Type B pancreatic cell (in vitro differentiated cells): ENCODE measurements around the gene NAALADL1. TPM values are rescaled to one million over a fixed set of nuclear protein-coding genes. Genes with fewer than 3 reads are reported as not detected.

ENCODE experiments used
- DNase-seq: peaks from one replicate; pipeline ENCODE4 v3.0.0; 2021; ENCODE audit warnings: mixed read lengths; ENCODE audit not compliant: unreplicated experiment; ENCODE audit errors: extremely low spot score
- H3K27ac Mint-ChIP-seq: 2 replicates; pipeline ENCODE4 v1.8.0; 2021; ENCODE audit warnings: mild to moderate bottlenecking, mixed read lengths
- H3K27me3 Mint-ChIP-seq: 2 replicates; pipeline ENCODE4 v1.8.0; 2021; ENCODE audit warnings: mixed read lengths
- H3K36me3 Mint-ChIP-seq: 2 replicates; pipeline ENCODE4 v1.8.0; 2021; ENCODE audit warnings: mixed read lengths
- H3K4me1 Mint-ChIP-seq: one replicate; pipeline ENCODE4 v1.8.0; 2021; ENCODE audit warnings: mixed read lengths; ENCODE audit not compliant: unreplicated experiment
- H3K4me3 Mint-ChIP-seq: 2 replicates; pipeline ENCODE4 v1.8.0; 2021; ENCODE audit warnings: mild to moderate bottlenecking, mixed read lengths
- H3K9me3 Mint-ChIP-seq: 2 replicates; pipeline ENCODE4 v1.8.0; 2021; ENCODE audit warnings: mixed read lengths
- long read RNA-seq: library from polyadenylated mRNA; unstranded; transcript quantifications from one replicate; pipeline ENCODE4 v2.0.0, GENCODE V29; 2020
- total RNA-seq: library from RNA; stranded (reverse); gene quantifications from 2 replicates; pipeline ENCODE4 v1.2.1, GENCODE V29; 2021; ENCODE audit warnings: low replicate concordance
- TF ChIP-seq, protein P1 (sequence below): fragments of 200-600 bp; sonication (generic); conservative IDR thresholded peaks from 2 replicates; pipeline ENCODE4 v1.5.0; 2021; ENCODE audit warnings: antibody characterized with exemption, mild to moderate bottlenecking

Gene NAALADL1, protein sequence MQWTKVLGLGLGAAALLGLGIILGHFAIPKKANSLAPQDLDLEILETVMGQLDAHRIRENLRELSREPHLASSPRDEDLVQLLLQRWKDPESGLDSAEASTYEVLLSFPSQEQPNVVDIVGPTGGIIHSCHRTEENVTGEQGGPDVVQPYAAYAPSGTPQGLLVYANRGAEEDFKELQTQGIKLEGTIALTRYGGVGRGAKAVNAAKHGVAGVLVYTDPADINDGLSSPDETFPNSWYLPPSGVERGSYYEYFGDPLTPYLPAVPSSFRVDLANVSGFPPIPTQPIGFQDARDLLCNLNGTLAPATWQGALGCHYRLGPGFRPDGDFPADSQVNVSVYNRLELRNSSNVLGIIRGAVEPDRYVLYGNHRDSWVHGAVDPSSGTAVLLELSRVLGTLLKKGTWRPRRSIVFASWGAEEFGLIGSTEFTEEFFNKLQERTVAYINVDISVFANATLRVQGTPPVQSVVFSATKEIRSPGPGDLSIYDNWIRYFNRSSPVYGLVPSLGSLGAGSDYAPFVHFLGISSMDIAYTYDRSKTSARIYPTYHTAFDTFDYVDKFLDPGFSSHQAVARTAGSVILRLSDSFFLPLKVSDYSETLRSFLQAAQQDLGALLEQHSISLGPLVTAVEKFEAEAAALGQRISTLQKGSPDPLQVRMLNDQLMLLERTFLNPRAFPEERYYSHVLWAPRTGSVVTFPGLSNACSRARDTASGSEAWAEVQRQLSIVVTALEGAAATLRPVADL
- total RNA-seq = 1.2 and 4.3 TPM in 2 replicates
- long read RNA-seq, partial matches to known transcripts = 1 of 1 reads
- long read RNA-seq, other reads (novel, unspliced or antisense) = 0 of 1 reads

DNA sequence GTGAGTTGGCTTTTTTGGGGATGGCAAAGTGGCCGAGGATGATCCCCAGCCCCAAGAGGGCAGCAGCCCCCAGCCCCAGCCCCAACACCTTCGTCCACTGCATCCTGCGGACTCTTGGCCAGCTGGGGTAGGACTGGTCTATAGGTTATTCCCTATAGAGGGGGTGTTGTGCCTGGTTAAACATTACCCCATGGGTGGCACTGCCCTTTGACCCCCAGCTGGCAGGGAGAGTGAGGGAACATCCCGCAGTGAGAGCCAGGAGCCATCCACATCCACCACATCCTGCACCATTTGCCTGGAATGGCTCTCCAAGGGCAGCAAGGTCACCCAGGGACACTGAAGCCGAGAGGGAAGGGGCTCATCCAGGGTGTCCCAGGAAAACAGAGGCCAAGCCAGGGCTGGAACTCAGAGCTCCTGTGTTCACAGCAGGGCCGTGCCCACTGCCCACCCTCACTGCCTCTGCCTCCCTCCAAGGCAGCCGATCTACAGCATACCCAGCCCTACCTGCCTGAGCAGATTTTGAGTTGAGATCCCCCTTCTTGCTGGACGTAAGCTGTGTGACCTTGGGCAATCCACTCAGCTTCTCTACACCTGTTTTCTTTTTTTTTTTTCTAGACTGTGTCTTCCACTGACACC, at the start of gene NAALADL1:
Gene NAALADL1, minus strand, starts transcription at position 135 of the 636 bp plus-strand sequence. Its CDS starts 32 bp downstream, at position 103.
- H3K27me3 Mint-ChIP-seq = peaks cover 5% of the 10 kb centered on the region
- no peaks in the 10 kb centered on the region for H3K36me3 Mint-ChIP-seq
- TF ChIP-seq, protein P1, sequence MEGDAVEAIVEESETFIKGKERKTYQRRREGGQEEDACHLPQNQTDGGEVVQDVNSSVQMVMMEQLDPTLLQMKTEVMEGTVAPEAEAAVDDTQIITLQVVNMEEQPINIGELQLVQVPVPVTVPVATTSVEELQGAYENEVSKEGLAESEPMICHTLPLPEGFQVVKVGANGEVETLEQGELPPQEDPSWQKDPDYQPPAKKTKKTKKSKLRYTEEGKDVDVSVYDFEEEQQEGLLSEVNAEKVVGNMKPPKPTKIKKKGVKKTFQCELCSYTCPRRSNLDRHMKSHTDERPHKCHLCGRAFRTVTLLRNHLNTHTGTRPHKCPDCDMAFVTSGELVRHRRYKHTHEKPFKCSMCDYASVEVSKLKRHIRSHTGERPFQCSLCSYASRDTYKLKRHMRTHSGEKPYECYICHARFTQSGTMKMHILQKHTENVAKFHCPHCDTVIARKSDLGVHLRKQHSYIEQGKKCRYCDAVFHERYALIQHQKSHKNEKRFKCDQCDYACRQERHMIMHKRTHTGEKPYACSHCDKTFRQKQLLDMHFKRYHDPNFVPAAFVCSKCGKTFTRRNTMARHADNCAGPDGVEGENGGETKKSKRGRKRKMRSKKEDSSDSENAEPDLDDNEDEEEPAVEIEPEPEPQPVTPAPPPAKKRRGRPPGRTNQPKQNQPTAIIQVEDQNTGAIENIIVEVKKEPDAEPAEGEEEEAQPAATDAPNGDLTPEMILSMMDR = no peak
- DNase-seq = no peak
- no peak within 1 kb of the TSS for H3K4me3 Mint-ChIP-seq
- H3K9me3 Mint-ChIP-seq = no peaks in the 10 kb centered on the region
- no peaks in the 10 kb centered on the region for H3K4me1 Mint-ChIP-seq
- H3K27ac Mint-ChIP-seq = no peak within 1 kb of the TSS

DNA sequence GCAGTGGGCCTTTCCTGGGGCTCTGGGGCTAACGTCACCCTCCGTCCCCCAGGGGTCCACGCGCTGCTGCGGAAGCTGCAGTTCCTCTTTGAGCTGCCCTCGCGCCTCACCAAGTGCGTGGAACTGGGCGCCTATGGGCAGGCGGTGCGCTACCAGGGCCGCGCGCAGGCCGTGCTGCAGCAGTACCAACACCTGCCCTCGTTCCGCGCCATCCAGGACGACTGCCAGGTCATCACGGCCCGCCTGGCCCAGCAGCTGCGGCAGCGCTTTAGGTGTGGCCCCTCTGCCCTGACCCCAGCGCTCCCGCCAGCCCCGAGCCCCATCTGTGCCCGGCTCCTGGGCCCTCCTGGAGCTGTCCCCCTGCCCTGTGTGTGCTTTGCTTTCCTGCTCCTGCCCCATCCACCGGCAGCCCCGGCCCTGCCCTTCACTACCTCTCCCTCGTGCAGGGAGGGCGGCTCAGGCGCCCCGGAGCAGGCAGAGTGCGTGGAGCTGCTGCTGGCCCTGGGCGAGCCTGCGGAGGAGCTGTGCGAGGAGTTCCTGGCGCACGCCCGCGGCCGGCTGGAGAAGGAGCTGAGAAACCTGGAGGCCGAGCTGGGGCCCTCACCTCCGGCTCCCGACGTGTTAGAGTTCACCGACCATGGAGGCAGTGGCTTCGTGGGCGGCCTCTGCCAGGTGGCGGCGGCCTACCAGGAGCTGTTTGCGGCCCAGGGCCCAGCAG, 49.6 kb upstream of the NAALADL1 start:
- TF ChIP-seq, protein P1 = no peak
- no peak overlapping the region for H3K27ac Mint-ChIP-seq
- H3K4me1 Mint-ChIP-seq = peaks cover 8% of the 10 kb centered on the region
- no peaks in the 10 kb centered on the region for H3K36me3 Mint-ChIP-seq
- no peaks in the 10 kb centered on the region for H3K27me3 Mint-ChIP-seq
- H3K9me3 Mint-ChIP-seq = no peaks in the 10 kb centered on the region
- no peak overlapping the region for H3K4me3 Mint-ChIP-seq
- DNase-seq = no peak

DNA sequence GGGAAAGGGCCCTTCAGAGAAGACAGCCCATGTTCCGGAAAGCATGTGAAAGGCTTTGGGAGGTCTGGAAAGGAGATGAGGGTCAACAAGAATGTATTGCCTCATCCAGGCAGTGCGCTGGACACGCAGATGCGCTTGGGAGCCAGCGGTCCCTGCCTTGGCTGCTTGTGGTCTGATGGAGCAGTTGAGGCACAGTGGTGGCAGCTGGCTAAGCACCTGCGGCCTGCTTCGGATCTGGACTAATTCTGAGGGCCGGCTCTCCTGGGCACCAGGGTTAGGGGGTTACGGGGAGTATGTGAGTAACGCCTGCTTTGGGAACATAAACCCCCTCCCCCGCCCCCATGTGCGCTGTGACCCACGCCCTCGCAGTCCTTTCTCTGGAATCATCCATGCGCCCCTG, 48.7 kb upstream of the NAALADL1 start:
- Mint-ChIP-seq H3K27me3 (no peaks in the 10 kb centered on the region), H3K4me3 (no peak overlapping the region), H3K9me3 (no peaks in the 10 kb centered on the region), H3K4me1 (peaks cover 8% of the 10 kb centered on the region), H3K36me3 (no peaks in the 10 kb centered on the region), H3K27ac (no peak overlapping the region)
- TF ChIP-seq, protein P1 = no peak
- no peak for DNase-seq

DNA sequence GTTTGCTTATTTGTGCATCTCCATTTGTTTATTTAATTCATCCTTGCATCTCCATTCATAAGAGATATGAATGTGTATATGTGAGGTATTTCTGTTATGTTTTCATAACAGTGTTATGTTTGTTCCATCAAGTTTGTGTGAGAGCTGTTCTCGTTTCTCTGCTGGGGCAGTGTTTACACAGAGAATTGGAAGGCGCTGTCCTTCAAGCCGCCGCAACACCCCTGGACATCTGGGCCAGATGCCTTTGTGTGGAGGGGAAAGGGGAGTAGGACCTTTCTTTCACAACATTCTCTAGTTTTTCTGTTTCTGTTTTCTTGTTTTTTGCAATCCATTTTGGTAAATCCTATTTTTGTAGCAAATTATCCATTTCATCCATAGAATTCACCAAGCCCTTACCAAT, 46.3 kb upstream of the NAALADL1 start:
- no peak overlapping the region for H3K27ac Mint-ChIP-seq

More for the DNA sequence above, 46.3 kb upstream of the NAALADL1 start:
- TF ChIP-seq, protein P1 = no peak
- Mint-ChIP-seq H3K9me3 (no peaks in the 10 kb centered on the region), H3K4me3 (no peak overlapping the region), H3K36me3 (no peaks in the 10 kb centered on the region), H3K4me1 (no peaks in the 10 kb centered on the region), H3K27me3 (no peaks in the 10 kb centered on the region)
- no peak for DNase-seq
